ENCODE results near the gene FALEC. TPM values are rescaled to one million over a fixed set of nuclear protein-coding genes. Genes with fewer than 3 reads are reported as not detected.

Gene FALEC
- total RNA-seq, 4 donors from 2014 or later, result not detected

DNA sequence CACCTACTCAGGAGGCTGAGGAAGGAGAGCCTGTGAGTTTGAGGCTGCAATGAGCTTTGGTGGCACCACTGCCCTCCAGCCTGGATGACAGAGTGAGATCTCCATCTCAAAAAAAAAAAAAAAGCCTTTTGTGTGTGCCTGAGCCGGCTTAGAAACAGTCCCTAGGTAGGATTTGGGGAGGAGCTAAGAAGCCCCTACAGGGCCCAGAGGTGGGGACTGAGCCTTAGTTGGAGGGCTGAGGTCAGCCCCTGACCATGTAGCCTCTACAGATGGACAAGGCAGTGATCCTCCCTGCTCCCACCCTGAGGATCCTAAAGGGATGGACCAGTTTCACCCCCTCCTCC is 36.2 kb downstream of the FALEC start:
- TF ChIP-seq, protein P1, sequence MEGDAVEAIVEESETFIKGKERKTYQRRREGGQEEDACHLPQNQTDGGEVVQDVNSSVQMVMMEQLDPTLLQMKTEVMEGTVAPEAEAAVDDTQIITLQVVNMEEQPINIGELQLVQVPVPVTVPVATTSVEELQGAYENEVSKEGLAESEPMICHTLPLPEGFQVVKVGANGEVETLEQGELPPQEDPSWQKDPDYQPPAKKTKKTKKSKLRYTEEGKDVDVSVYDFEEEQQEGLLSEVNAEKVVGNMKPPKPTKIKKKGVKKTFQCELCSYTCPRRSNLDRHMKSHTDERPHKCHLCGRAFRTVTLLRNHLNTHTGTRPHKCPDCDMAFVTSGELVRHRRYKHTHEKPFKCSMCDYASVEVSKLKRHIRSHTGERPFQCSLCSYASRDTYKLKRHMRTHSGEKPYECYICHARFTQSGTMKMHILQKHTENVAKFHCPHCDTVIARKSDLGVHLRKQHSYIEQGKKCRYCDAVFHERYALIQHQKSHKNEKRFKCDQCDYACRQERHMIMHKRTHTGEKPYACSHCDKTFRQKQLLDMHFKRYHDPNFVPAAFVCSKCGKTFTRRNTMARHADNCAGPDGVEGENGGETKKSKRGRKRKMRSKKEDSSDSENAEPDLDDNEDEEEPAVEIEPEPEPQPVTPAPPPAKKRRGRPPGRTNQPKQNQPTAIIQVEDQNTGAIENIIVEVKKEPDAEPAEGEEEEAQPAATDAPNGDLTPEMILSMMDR (IDR thresholded peaks at IDR 0.05; ENCODE audit: low read depth), result no peak

DNA sequence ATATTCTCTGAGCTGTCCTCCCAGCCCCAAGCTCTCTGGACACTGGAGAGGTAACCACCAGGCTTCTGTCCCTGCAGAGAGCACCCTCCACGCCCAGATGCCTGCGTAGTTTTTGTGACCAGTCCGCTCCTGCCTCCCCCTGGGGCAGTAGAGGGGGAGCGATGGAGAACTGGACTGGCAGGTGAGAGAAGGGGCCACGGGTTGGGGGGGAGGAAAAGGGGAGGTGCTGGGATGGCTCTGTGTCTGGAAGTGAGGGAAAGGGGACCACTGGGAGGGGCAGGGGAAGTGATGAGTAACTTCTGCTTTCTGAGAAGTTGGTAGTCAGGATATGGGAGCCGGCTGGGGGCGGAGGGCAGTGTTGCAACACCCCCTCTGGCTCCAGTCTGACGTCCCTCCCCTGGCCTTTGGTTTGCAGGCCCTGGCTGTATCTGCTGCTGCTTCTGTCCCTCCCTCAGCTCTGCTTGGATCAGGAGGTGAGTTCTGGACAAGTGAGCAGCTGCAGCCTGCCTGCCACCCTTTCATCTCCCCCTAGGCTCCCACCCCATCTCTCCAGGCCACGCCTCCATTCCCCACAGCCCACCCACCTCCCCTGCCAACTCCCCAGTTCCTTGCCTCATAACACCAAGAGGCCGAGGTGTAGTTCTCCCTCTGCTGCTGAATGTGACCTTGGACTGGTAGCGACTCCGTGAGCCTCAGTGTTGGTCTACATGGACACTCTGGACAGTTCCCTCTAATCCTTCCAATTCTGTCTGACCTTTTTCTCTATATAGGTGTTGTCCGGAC is 36.8 kb downstream of the FALEC start:
- TF ChIP-seq, protein P1 (IDR thresholded peaks at IDR 0.05; ENCODE audit: low read depth), result no peak

DNA sequence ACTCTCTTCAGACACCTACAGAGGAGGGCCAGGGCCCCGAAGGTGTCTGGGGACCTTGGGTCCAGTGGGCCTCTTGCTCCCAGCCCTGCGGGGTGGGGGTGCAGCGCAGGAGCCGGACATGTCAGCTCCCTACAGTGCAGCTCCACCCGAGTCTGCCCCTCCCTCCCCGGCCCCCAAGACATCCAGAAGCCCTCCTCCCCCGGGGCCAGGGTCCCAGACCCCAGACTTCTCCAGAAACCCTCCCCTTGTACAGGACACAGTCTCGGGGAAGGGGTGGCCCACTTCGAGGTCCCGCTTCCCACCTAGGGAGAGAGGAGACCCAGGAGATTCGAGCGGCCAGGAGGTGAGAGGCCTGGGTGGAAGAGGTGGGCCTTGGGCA is 37.3 kb downstream of the FALEC start:
- TF ChIP-seq, protein P1 (IDR thresholded peaks at IDR 0.05; ENCODE audit: low read depth), result no peak

DNA sequence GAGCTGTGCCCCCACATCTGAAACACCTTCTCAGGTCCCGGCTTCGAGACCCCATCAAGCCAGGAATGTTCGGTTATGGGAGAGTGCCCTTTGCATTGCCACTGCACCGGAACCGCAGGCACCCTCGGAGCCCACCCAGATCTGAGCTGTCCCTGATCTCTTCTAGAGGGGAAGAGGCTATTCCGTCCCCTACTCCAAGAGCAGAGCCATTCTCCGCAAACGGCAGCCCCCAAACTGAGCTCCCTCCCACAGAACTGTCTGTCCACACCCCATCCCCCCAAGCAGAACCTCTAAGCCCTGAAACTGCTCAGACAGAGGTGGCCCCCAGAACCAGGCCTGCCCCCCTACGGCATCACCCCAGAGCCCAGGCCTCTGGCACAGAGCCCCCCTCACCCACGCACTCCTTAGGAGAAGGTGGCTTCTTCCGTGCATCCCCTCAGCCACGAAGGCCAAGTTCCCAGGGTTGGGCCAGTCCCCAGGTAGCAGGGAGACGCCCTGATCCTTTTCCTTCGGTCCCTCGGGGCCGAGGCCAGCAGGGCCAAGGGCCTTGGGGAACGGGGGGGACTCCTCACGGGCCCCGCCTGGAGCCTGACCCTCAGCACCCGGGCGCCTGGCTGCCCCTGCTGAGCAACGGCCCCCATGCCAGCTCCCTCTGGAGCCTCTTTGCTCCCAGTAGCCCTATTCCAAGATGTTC is 38.0 kb downstream of the FALEC start:
- TF ChIP-seq, protein P1 (IDR thresholded peaks at IDR 0.05; ENCODE audit: low read depth), result no peak

DNA sequence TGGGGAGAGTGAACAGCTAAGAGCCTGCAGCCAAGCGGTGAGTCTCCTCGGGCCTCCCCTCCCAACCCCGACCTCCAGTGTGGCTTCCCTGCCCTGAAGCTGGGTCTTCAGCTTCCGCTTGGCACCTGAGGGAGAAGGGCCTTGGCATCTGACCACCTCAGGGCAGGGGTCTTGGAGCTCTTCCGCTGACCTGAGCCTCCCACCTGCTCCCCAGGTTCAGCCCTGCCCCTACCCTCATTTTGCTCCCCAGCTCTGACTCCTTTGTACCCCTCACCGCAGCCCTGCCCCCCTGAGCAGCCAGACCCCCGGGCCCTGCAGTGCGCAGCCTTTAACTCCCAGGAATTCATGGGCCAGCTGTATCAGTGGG is 38.5 kb downstream of the FALEC start:
- TF ChIP-seq, protein P1 (IDR thresholded peaks at IDR 0.05; ENCODE audit: low read depth), result no peak

DNA sequence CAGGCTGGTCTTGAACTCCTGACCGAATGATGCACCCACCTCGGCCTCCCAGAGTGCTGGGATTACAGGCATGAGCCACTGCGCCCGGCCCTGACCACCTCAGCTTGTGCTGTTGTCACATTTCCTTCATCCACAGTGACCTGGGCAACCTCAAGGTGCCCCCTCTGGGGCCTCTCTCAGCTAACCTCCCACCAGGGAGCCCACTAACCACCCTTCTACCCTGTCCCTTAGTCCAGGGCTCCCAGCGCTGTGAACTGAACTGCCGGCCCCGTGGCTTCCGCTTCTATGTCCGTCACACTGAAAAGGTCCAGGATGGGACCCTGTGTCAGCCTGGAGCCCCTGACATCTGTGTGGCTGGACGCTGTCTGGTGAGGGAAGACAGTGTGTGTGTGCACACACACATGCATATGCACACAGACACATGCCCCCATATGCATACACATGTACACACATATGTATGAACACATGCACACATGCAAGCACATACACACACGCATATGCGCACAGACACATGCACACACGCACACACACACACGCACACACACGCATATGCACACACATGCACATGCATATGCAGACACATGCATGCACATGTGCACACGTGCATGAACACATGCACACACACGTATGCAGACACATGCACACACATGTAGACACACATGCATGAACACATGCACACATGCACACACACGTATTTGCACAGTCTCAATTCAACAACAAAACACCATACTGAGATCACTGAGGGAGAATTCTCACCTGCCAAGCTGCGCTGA is 39.8 kb downstream of the FALEC start:
- TF ChIP-seq, protein P1 (IDR thresholded peaks at IDR 0.05; ENCODE audit: low read depth), result no peak

All from subcutaneous adipose tissue (tissue), 4 donors.